Measurements from ENCODE around the gene PNMA8B.

- no peak for TF ChIP-seq CTCF (conservative IDR thresholded peaks at IDR 0.05)
- TF ChIP-seq ZFX (IDR thresholded peaks at IDR 0.05): no peak
Measured at GRCh38 chr19:46450737-46451136, 44.9 kb downstream of the PNMA8B start.

Data from C4-2B (cell line).